ENCODE data around the gene MAP3K14.

DNA sequence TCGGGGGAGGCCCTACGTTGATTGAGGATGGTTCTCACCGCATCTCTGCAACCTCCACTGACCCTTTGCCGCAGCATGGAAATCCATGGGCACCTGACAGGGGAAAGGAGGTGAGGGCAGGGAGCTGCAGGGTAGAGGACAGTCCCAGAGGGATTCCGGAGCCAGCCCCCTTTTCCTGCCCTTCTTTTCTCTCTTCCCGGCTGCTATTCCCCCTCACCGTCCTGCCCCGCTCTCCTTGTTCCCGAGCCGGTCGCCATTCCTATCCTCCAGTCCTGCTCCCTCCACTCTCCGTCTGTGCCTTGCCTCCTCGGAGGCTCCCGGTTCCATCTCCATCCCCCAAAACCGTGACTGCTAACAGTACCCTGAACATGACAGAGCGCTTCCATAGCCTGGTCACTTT is 59.7 kb downstream of the MAP3K14 start:
- TF ChIP-seq, protein P1, sequence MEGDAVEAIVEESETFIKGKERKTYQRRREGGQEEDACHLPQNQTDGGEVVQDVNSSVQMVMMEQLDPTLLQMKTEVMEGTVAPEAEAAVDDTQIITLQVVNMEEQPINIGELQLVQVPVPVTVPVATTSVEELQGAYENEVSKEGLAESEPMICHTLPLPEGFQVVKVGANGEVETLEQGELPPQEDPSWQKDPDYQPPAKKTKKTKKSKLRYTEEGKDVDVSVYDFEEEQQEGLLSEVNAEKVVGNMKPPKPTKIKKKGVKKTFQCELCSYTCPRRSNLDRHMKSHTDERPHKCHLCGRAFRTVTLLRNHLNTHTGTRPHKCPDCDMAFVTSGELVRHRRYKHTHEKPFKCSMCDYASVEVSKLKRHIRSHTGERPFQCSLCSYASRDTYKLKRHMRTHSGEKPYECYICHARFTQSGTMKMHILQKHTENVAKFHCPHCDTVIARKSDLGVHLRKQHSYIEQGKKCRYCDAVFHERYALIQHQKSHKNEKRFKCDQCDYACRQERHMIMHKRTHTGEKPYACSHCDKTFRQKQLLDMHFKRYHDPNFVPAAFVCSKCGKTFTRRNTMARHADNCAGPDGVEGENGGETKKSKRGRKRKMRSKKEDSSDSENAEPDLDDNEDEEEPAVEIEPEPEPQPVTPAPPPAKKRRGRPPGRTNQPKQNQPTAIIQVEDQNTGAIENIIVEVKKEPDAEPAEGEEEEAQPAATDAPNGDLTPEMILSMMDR (IDR thresholded peaks at IDR 0.05) = no peak
- TF ChIP-seq POLR2A (IDR thresholded peaks at IDR 0.05) = no peak

Data from suprapubic skin (tissue), 3 donors.